Measurements from ENCODE around the gene SENP6.

The SENP6 gene

GRCh38 chr6:75602246-75603105, 796 bp downstream of the SENP6 start (continued):
- TF ChIP-seq KLF7 (tag by site-specific recombination; IDR thresholded peaks at IDR 0.05; ENCODE audit: borderline replicate concordance) (peak; percentile 27; the same call in 1 of the 2 replicates), ZBTB26 (tag by site-specific recombination; optimal IDR thresholded peaks at IDR 0.05) (peak; percentile 95), ZBTB48 (tag by site-specific recombination; IDR thresholded peaks at IDR 0.05) (0 out of 2 replicates have a peak, but pooled peaks have one; percentile 12), FEZF1 (tag by site-specific recombination; IDR thresholded peaks at IDR 0.05) (no peak), PRDM4 (tag by site-specific recombination; IDR thresholded peaks at IDR 0.05) (peak; percentile 53; the same call in 1 of the 2 replicates), ZNF639 (tag by site-specific recombination; IDR thresholded peaks at IDR 0.05) (0 out of 2 replicates have a peak, but pooled peaks have one; percentile 29), ZNF621 (tag by site-specific recombination; IDR thresholded peaks at IDR 0.05) (no peak), ZNF513 (tag by site-specific recombination; IDR thresholded peaks at IDR 0.05) (no peak; the same call in 1 of the 2 replicates), ZNF692 (tag by site-specific recombination; IDR thresholded peaks at IDR 0.05) (peak; percentile 47; the same call in 1 of the 2 replicates), ZBTB17 (tag by site-specific recombination; IDR thresholded peaks at IDR 0.05) (peak; percentile 48; the same call in 1 of the 2 replicates), ZNF132 (tag by site-specific recombination; IDR thresholded peaks at IDR 0.05; ENCODE audit: borderline replicate concordance) (no peak), ZNF610 (tag by site-specific recombination; IDR thresholded peaks at IDR 0.05; ENCODE audit: borderline replicate concordance) (0 out of 2 replicates have a peak, but pooled peaks have one; percentile 9), PRDM10 (tag by site-specific recombination; IDR thresholded peaks at IDR 0.05) (peak; percentile 61; the same call in 1 of the 2 replicates), SP3 (tag by site-specific recombination; IDR thresholded peaks at IDR 0.05) (peak; percentile 33), ZNF660 (tag by site-specific recombination; IDR thresholded peaks at IDR 0.05) (peak; percentile 78; the same call in 1 of the 2 replicates), YY1 (tag by site-specific recombination; IDR thresholded peaks at IDR 0.05) (peak; percentile 89), ZNF777 (tag by site-specific recombination; IDR thresholded peaks at IDR 0.05; ENCODE audit: borderline replicate concordance) (0 out of 2 replicates have a peak, but pooled peaks have one; percentile 17), PRDM1 (tag by site-specific recombination; IDR thresholded peaks at IDR 0.05) (no peak), ZSCAN16 (tag by site-specific recombination; IDR thresholded peaks at IDR 0.05) (0 out of 2 replicates have a peak, but pooled peaks have one; percentile 53), SP2 (tag by site-specific recombination; IDR thresholded peaks at IDR 0.05) (peak; percentile 50), ZNF560 (tag by site-specific recombination; IDR thresholded peaks at IDR 0.05; ENCODE audit: borderline replicate concordance) (no peak), ZNF664 (tag by site-specific recombination; IDR thresholded peaks at IDR 0.05) (no peak), MEIS1 (CRISPR knock-in tag; IDR thresholded peaks at IDR 0.05; ENCODE audit: borderline replicate concordance) (0 out of 2 replicates have a peak, but pooled peaks have one; percentile 6), ZNF558 (tag by site-specific recombination; IDR thresholded peaks at IDR 0.05) (no peak), ZNF2 (tag by site-specific recombination; IDR thresholded peaks at IDR 0.05) (peak; percentile 52; the same call in 1 of the 2 replicates), ZNF792 (tag by site-specific recombination; IDR thresholded peaks at IDR 0.05) (no peak), KLF9 (tag by site-specific recombination; IDR thresholded peaks at IDR 0.05; ENCODE audit: low read depth) (peak; percentile 16; the same call in 1 of the 2 replicates)

Data from HEK293 (cell line).